OCI-M2 (cell line): ENCODE results near the gene UBAC2.

Source experiments
- DNase-seq: peaks from one replicate; lab custom pipeline; 2025; ENCODE audit not compliant: unreplicated experiment; lab: John Stamatoyannopoulos, UW

The UBAC2 gene

GRCh38 chr13:99289674-99290337, 89.2 kb downstream of the UBAC2 start:
- DNase-seq, result no peak

GRCh38 chr13:99290894-99291293, 90.2 kb downstream of the UBAC2 start:
- DNase-seq, result no peak

GRCh38 chr13:99293178-99293577, 92.5 kb downstream of the UBAC2 start:
- no peak for DNase-seq

GRCh38 chr13:99294198-99294597, 93.5 kb downstream of the UBAC2 start:
- DNase-seq, result no peak

GRCh38 chr13:99294958-99295357, 94.3 kb downstream of the UBAC2 start:
- DNase-seq, result no peak

- DNase-seq, result no peak
Observed at GRCh38 chr13:99295488-99296252, 95.0 kb downstream of the UBAC2 start.

GRCh38 chr13:99296398-99296797, 95.7 kb downstream of the UBAC2 start:
- DNase-seq, result no peak

- DNase-seq, result no peak
Observed at GRCh38 chr13:99297331-99297730, 96.7 kb downstream of the UBAC2 start.

GRCh38 chr13:99298056-99298455, 97.4 kb downstream of the UBAC2 start:
- DNase-seq, result no peak

GRCh38 chr13:99299256-99299919, 98.7 kb downstream of the UBAC2 start:
- no peak for DNase-seq

- no peak for DNase-seq
Observed at GRCh38 chr13:99299920-99300341, 99.3 kb downstream of the UBAC2 start.

- no peak for DNase-seq
Observed at GRCh38 chr13:99301056-99301838, 100.6 kb downstream of the UBAC2 start.

GRCh38 chr13:99301913-99302636, 101.4 kb downstream of the UBAC2 start:
- no peak for DNase-seq

- no peak for DNase-seq
Observed at GRCh38 chr13:99302637-99303505, 102.2 kb downstream of the UBAC2 start.

GRCh38 chr13:99303863-99304521, 103.3 kb downstream of the UBAC2 start:
- no peak for DNase-seq

GRCh38 chr13:99304541-99304940, 103.9 kb downstream of the UBAC2 start:
- DNase-seq, result no peak

- no peak for DNase-seq
Observed at GRCh38 chr13:99305158-99305557, 104.5 kb downstream of the UBAC2 start.

GRCh38 chr13:99305566-99305965, 104.9 kb downstream of the UBAC2 start:
- DNase-seq, result no peak

GRCh38 chr13:99307247-99307646, 106.6 kb downstream of the UBAC2 start, which contains the start of gene GPR183:
Gene GPR183 (minus strand): TSS chr13:99307399. CDS start chr13:99296145, 11,254 bp downstream.
- DNase-seq, result no peak
